HCT116 (cell line): Measurements from ENCODE around the gene MCF2L2. TPM values are rescaled to one million over a fixed set of nuclear protein-coding genes. Genes with fewer than 3 reads are reported as not detected.

Source experiments
- ATAC-seq: fragments of 200-7000 bp; cut with Tn5 transposase; 2 replicates; pipeline ENCODE4 v1.9.1; 2020; ENCODE audit warnings: mild to moderate bottlenecking, moderate library complexity
- BruUV-seq: library from RNA; stranded (reverse); fragments of 400-500 nt; replicated peaks from 2 replicates; lab custom pipeline; 2021; lab: Mats Ljungman, UMichigan
- CTCF ChIA-PET: fragments of 300-600 bp; sonication (Branson Sonifier 250); formaldehyde crosslinking; loops from one replicate; lab custom pipeline; 2021; ENCODE audit warnings: antibody characterized with exemption; lab: Charles Lee
- POLR2A ChIA-PET: fragments of 300-600, 350-600 bp; sonication (Branson Sonifier 250); formaldehyde crosslinking; loops from one replicate; lab custom pipeline; 2021; ENCODE audit warnings: antibody characterized with exemption; lab: Charles Lee
- RAD21 ChIA-PET, 2 experiments: fragments of 300-600 bp; sonication (Branson Sonifier 250); formaldehyde crosslinking; loops; one replicate each; lab custom pipeline; 2023; ENCODE audit warnings: low total read pairs in 2 of 2; ENCODE audit not compliant: uncharacterized antibody in 2 of 2, unreplicated experiment in 2 of 2, low non-redundant PET in 1 of 2; lab: Charles Lee
- DNase-seq: peaks from one replicate; pipeline ENCODE4 v3.0.0-alpha.2; 2010; ENCODE audit warnings: low read depth, low spot score
- H2AFZ ChIP-seq: fragments of 200-600 bp; shearing (Covaris generic), sonication (generic); 2 replicates; pipeline ENCODE4 v1.6.1; 2017; ENCODE audit warnings: low read depth, mixed run types, mixed read lengths, antibody characterized with exemption, low read length; ENCODE audit not compliant: poor library complexity, severe bottlenecking
- H3K27ac ChIP-seq: 2 replicates; pipeline ENCODE4 v1.5.1; 2012; ENCODE audit warnings: low read depth, low read length
- H3K27me3 ChIP-seq: fragments of 200-600 bp; sonication (generic); 2 replicates; pipeline ENCODE4 v1.6.1; 2016; ENCODE audit warnings: mixed run types, low read length, mixed read lengths; ENCODE audit not compliant: insufficient read depth
- H3K36me3 ChIP-seq, 2 experiments: fragments of 200-500 bp in 1 of 2; fragments of 200-600 bp in 1 of 2; sonication (Bioruptor generic) in 1 of 2; sonication (generic) in 1 of 2; 2 replicates each; pipeline versions ENCODE4 v1.5.1 to v1.6.1; 2014 to 2016; ENCODE audit warnings: low read length in 2 of 2, inconsistent platforms in 1 of 2, mixed read lengths in 1 of 2, mixed run types in 1 of 2; ENCODE audit not compliant: insufficient read depth in 2 of 2, control insufficient read depth in 1 of 2
- H3K4me1 ChIP-seq, 2 experiments: fragments of 200-600 bp in 1 of 2; sonication (generic) in 1 of 2; 2 replicates each; pipeline versions ENCODE4 v1.5.1 to v1.6.1; 2012 to 2017; ENCODE audit warnings: low read length in 2 of 2, inconsistent platforms in 1 of 2, mild to moderate bottlenecking in 1 of 2, mixed read lengths in 1 of 2, mixed run types in 1 of 2, moderate library complexity in 1 of 2; ENCODE audit not compliant: insufficient read depth in 2 of 2, control insufficient read depth in 1 of 2
- H3K4me2 ChIP-seq: fragments of 200-600 bp; sonication (generic); 2 replicates; pipeline ENCODE4 v1.6.1; 2017; ENCODE audit warnings: mixed run types, low read length, mixed read lengths
- H3K4me3 ChIP-seq, 2 experiments: fragments of 200-600 bp in 1 of 2; sonication (generic) in 1 of 2; replicated peaks in 1 of 2; 2 replicates each; pipeline ENCODE4 v1.5.1; 2011 to 2016; ENCODE audit warnings: low read length in 2 of 2, control low read depth in 1 of 2, low read depth in 1 of 2, mild to moderate bottlenecking in 1 of 2, mixed read lengths in 1 of 2, mixed run types in 1 of 2
- H3K79me2 ChIP-seq: fragments of 200-600 bp; sonication (generic); 2 replicates; pipeline ENCODE4 v1.6.1; 2017; ENCODE audit warnings: mild to moderate bottlenecking, mixed run types, low read length, moderate library complexity, mixed read lengths; ENCODE audit not compliant: insufficient read depth
- H3K9ac ChIP-seq: fragments of 200-600 bp; sonication (generic); 2 replicates; pipeline ENCODE4 v1.6.1; 2016; ENCODE audit warnings: low read length, mixed read lengths
- H3K9me2 ChIP-seq: fragments of 200-600 bp; sonication (generic), shearing (Covaris generic); 2 replicates; pipeline ENCODE4 v1.6.1; 2017; ENCODE audit warnings: mixed run types, mild to moderate bottlenecking, moderate library complexity; ENCODE audit not compliant: insufficient read depth
- H3K9me3 ChIP-seq, 2 experiments: fragments of 200-500 bp in 1 of 2; fragments of 200-600 bp in 1 of 2; sonication (Bioruptor generic) in 1 of 2; sonication (generic) in 1 of 2; 2 replicates each; pipeline ENCODE4 v1.6.1; 2014 to 2017; ENCODE audit warnings: low read length in 2 of 2, mixed read lengths in 2 of 2, inconsistent platforms in 1 of 2, low read depth in 1 of 2, mild to moderate bottlenecking in 1 of 2, mixed run types in 1 of 2, moderate library complexity in 1 of 2; ENCODE audit not compliant: control insufficient read depth in 1 of 2, insufficient read depth in 1 of 2
- H4K20me1 ChIP-seq: fragments of 200-600 bp; sonication (generic), shearing (Covaris generic); 2 replicates; pipeline ENCODE4 v1.6.1; 2017; ENCODE audit warnings: mixed run types, mild to moderate bottlenecking, moderate library complexity; ENCODE audit not compliant: insufficient read depth
- CEBPB ChIP-seq: IDR thresholded peaks from 2 replicates; pipeline ENCODE4 v1.6.1; 2012; ENCODE audit warnings: low read depth
- EGR1 ChIP-seq: IDR thresholded peaks from 2 replicates; pipeline ENCODE4 v1.6.1; 2012; ENCODE audit warnings: low read depth
- EZH2 ChIP-seq: fragments of 200-600 bp; sonication (generic); IDR thresholded peaks from 2 replicates; pipeline ENCODE4 v1.6.1; 2017; ENCODE audit warnings: antibody characterized with exemption, mixed run types
- EZH2phosphoT487 ChIP-seq: fragments of 200-600 bp; IDR thresholded peaks from 2 replicates; pipeline ENCODE4 v1.6.1; 2018; ENCODE audit warnings: antibody characterized with exemption, borderline replicate concordance
- JUND ChIP-seq: IDR thresholded peaks from 2 replicates; pipeline ENCODE4 v1.6.1; 2012
- POLR2A ChIP-seq: IDR thresholded peaks from 2 replicates; pipeline ENCODE4 v1.7.0; 2011; ENCODE audit warnings: borderline replicate concordance; ENCODE audit not compliant: insufficient read depth, insufficient read length; ENCODE audit errors: extremely low read depth
- POLR2AphosphoS5 ChIP-seq: IDR thresholded peaks from 2 replicates; pipeline ENCODE4 v1.6.1; 2011; ENCODE audit warnings: mild to moderate bottlenecking, low read depth, low read length, moderate library complexity
- SRF ChIP-seq: IDR thresholded peaks from 2 replicates; pipeline ENCODE4 v1.6.1; 2012; ENCODE audit warnings: low read depth
- ZFX ChIP-seq: fragments of 450-650 bp; IDR thresholded peaks from 2 replicates; pipeline ENCODE4 v1.6.1; 2017
- intact Hi-C: fragments of 100-400 bp; cut with micrococcal nuclease; formaldehyde crosslinking; loops from 2 replicates; pipeline ENCODE4 v1.10.0; 2022
- total RNA-seq: library from RNA; stranded (reverse); gene quantifications from one replicate; pipeline ENCODE4 v1.2.1, GENCODE V29; 2021; ENCODE audit not compliant: unreplicated experiment
- TF ChIP-seq, protein P1 (sequence below): IDR thresholded peaks from 2 replicates; pipeline ENCODE4 v1.6.1; 2011; ENCODE audit warnings: mild to moderate bottlenecking, low read length, moderate library complexity; ENCODE audit not compliant: insufficient replicate concordance; ENCODE audit errors: extremely low read depth
- TF ChIP-seq, protein P2 (sequence below): IDR thresholded peaks from 2 replicates; pipeline ENCODE4 v1.6.1; 2012

MCF2L2 gene
- total RNA-seq, 1 experiment from 2014 or later, result 1.5 TPM

- ChIA-PET CTCF (interaction anchor here (0.6 to 1.4 kb wide), 2 partner anchors 204 to 266 kb away, joined by 3 to 4 read pairs; no protein-coding TSS in a partner anchor), RAD21 (no interaction called here), POLR2A (no interaction called here)
- Histone ChIP-seq H3K27me3 (no peaks in the 10 kb centered on the region), H3K79me2 (no peaks in the 10 kb centered on the region), H3K36me3 (no peaks in the 10 kb centered on the region), H3K4me3 (no peak overlapping the region), H3K9me3 (no peaks in the 10 kb centered on the region), H3K4me2 (no peak overlapping the region), H3K9me2 (no peaks in the 10 kb centered on the region), H2AFZ (no peak overlapping the region), H3K9ac (no peak overlapping the region), H4K20me1 (no peaks in the 10 kb centered on the region), H3K4me1 (no peaks in the 10 kb centered on the region), H3K27ac (no peak overlapping the region)
- DNase-seq (no peak), ATAC-seq (no peak)
- TF ChIP-seq CEBPB (no peak), SRF (no peak), JUND (no peak), ZFX (no peak), POLR2AphosphoS5 (no peak), EZH2 (no peak), EZH2phosphoT487 (no peak), POLR2A (no peak), EGR1 (no peak)
- TF ChIP-seq, protein P1, sequence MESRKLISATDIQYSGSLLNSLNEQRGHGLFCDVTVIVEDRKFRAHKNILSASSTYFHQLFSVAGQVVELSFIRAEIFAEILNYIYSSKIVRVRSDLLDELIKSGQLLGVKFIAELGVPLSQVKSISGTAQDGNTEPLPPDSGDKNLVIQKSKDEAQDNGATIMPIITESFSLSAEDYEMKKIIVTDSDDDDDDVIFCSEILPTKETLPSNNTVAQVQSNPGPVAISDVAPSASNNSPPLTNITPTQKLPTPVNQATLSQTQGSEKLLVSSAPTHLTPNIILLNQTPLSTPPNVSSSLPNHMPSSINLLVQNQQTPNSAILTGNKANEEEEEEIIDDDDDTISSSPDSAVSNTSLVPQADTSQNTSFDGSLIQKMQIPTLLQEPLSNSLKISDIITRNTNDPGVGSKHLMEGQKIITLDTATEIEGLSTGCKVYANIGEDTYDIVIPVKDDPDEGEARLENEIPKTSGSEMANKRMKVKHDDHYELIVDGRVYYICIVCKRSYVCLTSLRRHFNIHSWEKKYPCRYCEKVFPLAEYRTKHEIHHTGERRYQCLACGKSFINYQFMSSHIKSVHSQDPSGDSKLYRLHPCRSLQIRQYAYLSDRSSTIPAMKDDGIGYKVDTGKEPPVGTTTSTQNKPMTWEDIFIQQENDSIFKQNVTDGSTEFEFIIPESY, result no peak
- TF ChIP-seq, protein P2, sequence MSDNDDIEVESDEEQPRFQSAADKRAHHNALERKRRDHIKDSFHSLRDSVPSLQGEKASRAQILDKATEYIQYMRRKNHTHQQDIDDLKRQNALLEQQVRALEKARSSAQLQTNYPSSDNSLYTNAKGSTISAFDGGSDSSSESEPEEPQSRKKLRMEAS, result no peak
- intact Hi-C loops, result loop anchor here (10.0 kb wide), 1 partner anchor 484 kb away; no protein-coding TSS in a partner anchor
- BruUV-seq, result no TSS peak
These were observed 40.1 kb downstream of the MCF2L2 start for GRCh38 chr3:183388213-183388895.
